HG02885 (cell line): ENCODE results near the gene CDH11.

ENCODE experiments used
- ATAC-seq: cut with Tn5 transposase; IDR thresholded peaks from one replicate; pipeline ENCODE4 v1.9.1; 2021; ENCODE audit warnings: mild to moderate bottlenecking; ENCODE audit not compliant: unreplicated experiment, poor library complexity

CDH11 gene

DNA sequence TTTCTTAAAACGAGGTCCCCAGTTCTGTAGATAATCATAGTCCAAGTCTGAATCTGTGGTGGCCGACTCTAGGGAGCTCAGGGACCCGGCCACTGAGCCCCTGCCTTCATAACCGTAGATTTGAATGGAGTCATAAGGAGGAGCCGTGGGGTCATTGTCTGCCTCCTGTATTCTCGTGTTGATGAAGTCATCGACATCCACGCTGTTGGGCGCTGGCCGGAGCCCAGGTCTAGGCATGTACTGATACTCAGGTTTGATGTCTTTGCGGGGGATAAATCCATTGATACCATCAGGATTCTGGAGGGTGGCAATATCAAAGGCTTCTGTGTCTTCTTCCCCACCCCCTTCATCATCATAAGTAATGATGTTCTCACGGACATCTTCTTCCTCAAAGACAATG, 174.2 kb downstream of the CDH11 start:
- ATAC-seq = no peak

DNA sequence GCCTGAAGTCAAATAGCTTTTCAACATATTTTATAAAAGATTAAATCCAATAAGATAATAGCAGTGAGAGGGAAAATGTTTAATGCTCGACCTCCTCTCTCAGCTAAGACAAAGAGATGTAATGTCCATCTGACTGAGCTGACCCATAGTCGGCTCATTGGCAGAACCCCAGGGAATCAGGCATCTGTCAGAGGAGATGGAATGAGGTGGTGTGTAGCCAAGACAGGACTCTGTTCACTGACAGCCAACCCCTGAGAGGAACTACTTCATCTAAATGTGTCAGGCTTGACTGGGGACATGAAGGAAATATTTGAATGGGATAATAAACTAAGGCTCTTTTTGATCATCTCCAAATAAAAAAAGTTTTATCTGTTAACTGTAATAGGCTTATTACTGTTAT, 188.0 kb downstream of the CDH11 start:
- no peak for ATAC-seq

GRCh38 chr16:64926476-64926875, 195.4 kb downstream of the CDH11 start:
- no peak for ATAC-seq

- ATAC-seq = no peak
These were observed 196.7 kb downstream of the CDH11 start for GRCh38 chr16:64925166-64925565.

GRCh38 chr16:64924086-64924485, 197.8 kb downstream of the CDH11 start:
- ATAC-seq = no peak

DNA sequence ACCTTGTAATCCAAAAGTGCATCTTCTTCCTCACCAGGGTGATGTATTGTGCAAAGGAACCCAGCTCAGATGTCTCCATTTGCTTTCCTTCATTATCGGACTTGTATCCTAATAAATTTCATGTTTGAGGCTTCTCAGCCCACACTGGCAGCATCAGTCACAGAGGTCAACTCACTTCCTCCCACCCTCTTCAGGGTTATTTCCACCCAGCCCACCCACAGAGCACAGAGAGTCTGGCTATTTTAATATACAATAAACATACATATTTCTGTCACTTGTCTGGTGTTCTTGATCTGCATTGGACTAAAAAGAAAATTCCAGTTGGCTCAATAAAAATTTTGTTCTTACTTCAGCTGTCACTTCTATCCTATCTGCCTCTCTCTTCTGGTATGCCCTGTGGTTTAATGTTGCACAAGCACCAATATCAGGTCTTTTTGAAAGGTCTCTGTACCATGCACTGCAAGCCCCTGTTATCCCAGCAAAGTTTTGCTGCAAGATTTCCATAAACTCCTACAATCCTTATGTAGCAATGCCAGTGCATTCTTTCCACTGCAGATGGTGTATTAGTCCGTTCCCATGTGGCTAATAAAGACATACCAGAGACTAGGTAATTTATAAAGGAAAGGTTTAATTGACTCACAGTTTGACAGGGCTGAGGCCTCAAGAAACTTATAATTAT, 201.8 kb downstream of the CDH11 start:
- ATAC-seq = no peak

- ATAC-seq = no peak
These were observed 202.7 kb downstream of the CDH11 start for GRCh38 chr16:64919141-64919540.

DNA sequence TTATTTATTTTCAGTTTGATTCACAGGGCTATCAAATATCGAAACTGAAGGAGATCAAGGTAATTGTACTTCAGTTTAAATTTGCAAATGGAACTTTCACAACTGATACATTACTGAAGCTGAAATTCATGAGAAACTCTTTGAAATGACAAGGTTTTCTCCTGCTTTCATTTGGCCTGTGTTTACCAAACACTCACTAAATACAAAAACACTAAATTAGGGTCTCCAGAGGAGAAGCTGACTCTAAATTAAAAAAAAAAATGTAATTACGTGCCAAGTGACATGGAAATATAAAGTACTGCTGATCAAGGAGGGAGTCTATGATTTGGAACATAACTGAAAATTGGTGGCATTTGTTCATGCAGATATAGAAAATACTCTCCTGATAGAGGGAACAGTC, 205.8 kb downstream of the CDH11 start:
- no peak for ATAC-seq

DNA sequence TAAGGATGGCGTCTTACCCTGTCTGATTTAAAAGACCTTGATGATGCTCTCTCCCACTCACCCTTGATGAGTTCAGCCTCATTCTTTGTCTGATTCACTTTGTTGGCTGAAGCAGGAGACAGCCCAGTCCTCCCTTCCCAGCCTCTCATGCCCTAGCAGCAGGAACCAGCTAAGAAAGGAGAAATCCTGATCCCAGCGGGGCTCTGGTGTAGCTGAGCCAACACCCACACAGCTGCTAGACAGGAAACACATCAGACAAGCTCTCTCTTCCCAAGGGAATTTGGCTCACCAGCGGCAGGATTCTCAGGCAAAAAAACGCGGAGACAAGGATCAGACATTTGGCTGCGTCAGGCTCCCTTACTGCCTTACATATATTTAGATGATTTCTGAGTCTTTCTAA, 211.5 kb downstream of the CDH11 start:
- no peak for ATAC-seq

- ATAC-seq = no peak
These were observed 214.0 kb downstream of the CDH11 start for GRCh38 chr16:64907844-64908243.

DNA sequence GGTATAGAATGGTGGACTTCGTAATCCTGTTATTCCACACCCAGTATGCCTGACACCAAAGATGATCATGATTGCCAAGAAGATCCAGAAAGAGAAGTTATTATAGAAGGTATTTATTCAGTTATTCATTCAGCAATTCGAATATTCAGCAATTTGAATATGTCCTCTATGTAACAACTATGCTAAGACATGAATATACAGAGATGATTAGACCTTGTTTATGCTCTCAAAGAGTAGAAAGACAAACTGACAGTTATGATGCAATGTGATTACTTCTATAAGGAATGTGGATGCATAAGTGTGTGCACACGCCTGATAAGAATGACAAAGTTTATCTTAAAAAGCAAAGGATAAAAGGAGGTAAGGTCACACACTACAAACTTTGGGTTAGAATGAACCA, 218.1 kb downstream of the CDH11 start:
- no peak for ATAC-seq

DNA sequence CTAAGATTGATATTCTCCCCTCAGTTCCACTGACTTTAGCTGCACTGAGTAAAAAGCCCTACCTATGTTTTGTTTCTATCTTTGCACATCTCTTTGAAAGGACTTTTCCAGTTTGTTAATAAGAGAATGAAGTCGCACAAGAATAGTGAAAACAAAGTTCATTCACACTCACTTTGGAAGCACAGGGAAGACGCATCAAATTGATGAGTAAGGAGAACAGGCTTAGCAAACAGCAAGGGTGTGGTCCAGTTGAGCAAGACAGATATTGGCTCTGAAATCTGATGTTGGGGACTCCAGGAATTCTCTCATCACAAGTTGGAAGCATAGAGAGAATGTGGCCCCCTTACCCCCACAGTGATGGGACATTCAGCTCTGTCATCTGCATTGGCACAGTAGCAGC, 221.3 kb downstream of the CDH11 start:
- no peak for ATAC-seq

DNA sequence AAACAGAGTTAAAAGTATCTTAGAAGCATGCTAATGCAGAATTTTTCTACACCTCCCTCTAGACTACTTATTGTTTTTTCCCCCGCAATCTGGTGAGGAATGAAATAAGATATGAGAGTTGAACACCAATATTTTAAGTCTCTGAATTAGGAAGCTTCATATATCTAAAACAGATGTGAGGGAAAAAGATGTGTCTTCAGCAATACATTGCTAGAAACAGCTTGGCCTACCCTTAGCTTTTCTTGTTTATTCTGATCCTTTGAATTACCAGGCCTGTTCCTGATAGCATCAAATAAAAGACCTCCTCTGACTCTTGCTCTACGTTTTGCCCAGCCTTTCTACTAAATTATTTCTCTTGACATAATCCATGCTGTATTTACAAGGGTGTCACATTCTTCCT, 221.8 kb downstream of the CDH11 start:
- no peak for ATAC-seq

DNA sequence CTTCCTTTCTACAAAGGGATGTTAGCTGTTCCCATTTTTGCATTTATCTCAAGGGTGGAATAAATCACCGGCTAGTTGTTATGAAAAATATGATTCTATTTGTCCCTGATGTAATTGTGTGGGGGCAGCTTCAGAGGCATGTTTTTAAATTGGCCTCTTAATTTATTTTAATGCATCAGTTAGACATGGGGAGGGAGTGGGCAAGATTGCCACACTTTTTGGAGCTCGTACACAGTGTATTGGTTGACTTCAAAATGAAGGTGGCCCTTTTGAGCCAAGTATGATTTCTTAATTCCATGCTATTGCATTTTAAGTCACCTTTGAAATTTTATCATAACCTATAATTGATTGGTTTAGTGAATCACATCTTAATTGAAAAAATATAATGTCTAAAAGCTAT, 223.7 kb downstream of the CDH11 start:
- no peak for ATAC-seq
